ENCODE measurements around the gene SREBF2. TPM values are rescaled to one million over a fixed set of nuclear protein-coding genes. Genes with fewer than 3 reads are reported as not detected.

SREBF2 gene
- total RNA-seq, 1 experiment from 2014 or later, result 129 TPM

GRCh38 chr22:41891407-41891806 is 58.5 kb downstream of the SREBF2 start:
- intact Hi-C loops (cut with micrococcal nuclease), result no loop called here
- BruUV-seq (replicated peaks), result no TSS peak
- POLR2A ChIA-PET, result no interaction called here

GRCh38 chr22:41892721-41893120 is 59.8 kb downstream of the SREBF2 start:
- BruUV-seq (replicated peaks), result no TSS peak
- Histone ChIP-seq H3K9me3 (ENCODE audit: control insufficient read depth in 1 of 2, insufficient read depth in 1 of 2, low read depth in 1 of 2, low read length in 2 of 2) (no peaks in the 10 kb centered on the region), H3K79me2 (ENCODE audit: insufficient read depth, low read length) (no peaks in the 10 kb centered on the region), H4K20me1 (ENCODE audit: insufficient read depth) (no peaks in the 10 kb centered on the region), H3K36me3 (ENCODE audit: control insufficient read depth in 1 of 2, insufficient read depth in 2 of 2, low read length in 2 of 2) (peaks cover 12 to 37% of the 10 kb centered on the region in 2 experiments), H3K27ac (ENCODE audit: low read depth, low read length) (no peak overlapping the region), H3K9me2 (ENCODE audit: insufficient read depth) (no peaks in the 10 kb centered on the region), H3K4me2 (ENCODE audit: low read length) (no peak overlapping the region), H3K27me3 (ENCODE audit: insufficient read depth, low read length) (no peaks in the 10 kb centered on the region), H3K4me1 (ENCODE audit: control insufficient read depth in 1 of 2, insufficient read depth in 2 of 2, low read length in 2 of 2) (no peaks in the 10 kb centered on the region), H2AFZ (ENCODE audit: low read depth, low read length, poor library complexity, severe bottlenecking) (no peak overlapping the region), H3K9ac (ENCODE audit: low read length) (no peak overlapping the region), H3K4me3 (replicated peaks in 1 of 2; ENCODE audit: low read depth in 1 of 2, low read length in 2 of 2) (no peak overlapping the region)
- DNase-seq (ENCODE audit: low read depth, low spot score) (no peak), ATAC-seq (no peak)
- ChIA-PET CTCF (no interaction called here), RAD21 (ENCODE audit: low non-redundant PET in 1 of 2, low total read pairs in 2 of 2, uncharacterized antibody in 2 of 2, unreplicated experiment in 2 of 2) (interaction anchor here in 1 of 2 experiments (0.7 kb wide), 1 partner anchor 19 kb away, joined by 3 read pairs; no protein-coding TSS in a partner anchor), POLR2A (no interaction called here)
- intact Hi-C loops (cut with micrococcal nuclease), result no loop called here
- no peak for TF ChIP-seq EZH2 (IDR thresholded peaks at IDR 0.05)
- TF ChIP-seq POLR2AphosphoS5 (IDR thresholded peaks at IDR 0.05; ENCODE audit: low read depth, low read length), result no peak
- no peak for TF ChIP-seq REST (IDR thresholded peaks at IDR 0.05; ENCODE audit: low read depth)
- no peak for TF ChIP-seq CBX3 (IDR thresholded peaks at IDR 0.05; ENCODE audit: low read depth)
- no peak for TF ChIP-seq SRF (IDR thresholded peaks at IDR 0.05; ENCODE audit: low read depth)
- no peak for TF ChIP-seq SP1 (IDR thresholded peaks at IDR 0.05; ENCODE audit: low read depth)
- no peak for TF ChIP-seq ZFX (IDR thresholded peaks at IDR 0.05)
- no peak for TF ChIP-seq ZBTB33 (IDR thresholded peaks at IDR 0.05; ENCODE audit: extremely low read depth, insufficient replicate concordance, low read length)
- TF ChIP-seq TCF7L2 (IDR thresholded peaks at IDR 0.05; ENCODE audit: borderline replicate concordance, extremely low read depth, insufficient read depth, insufficient read length), result no peak

More at GRCh38 chr22:41891407-41891806, 58.5 kb downstream of the SREBF2 start:
- H4K20me1 ChIP-seq (ENCODE audit: insufficient read depth), result no peaks in the 10 kb centered on the region
- CTCF ChIA-PET, result no interaction called here
- DNase-seq (ENCODE audit: low read depth, low spot score), result no peak
- no peak overlapping the region for H3K4me2 ChIP-seq (ENCODE audit: low read length)
- H3K36me3 ChIP-seq (ENCODE audit: control insufficient read depth in 1 of 2, insufficient read depth in 2 of 2, low read length in 2 of 2), result peaks cover 13 to 32% of the 10 kb centered on the region in 2 experiments; a peak in 3 of 4 replicates
- no peak overlapping the region for H3K27ac ChIP-seq (ENCODE audit: low read depth, low read length)
- no peaks in the 10 kb centered on the region for H3K9me3 ChIP-seq (ENCODE audit: control insufficient read depth in 1 of 2, insufficient read depth in 1 of 2, low read depth in 1 of 2, low read length in 2 of 2)
- H3K9ac ChIP-seq (ENCODE audit: low read length), result no peak overlapping the region
- no peak overlapping the region for H3K4me3 ChIP-seq (replicated peaks in 1 of 2; ENCODE audit: low read depth in 1 of 2, low read length in 2 of 2)
- RAD21 ChIA-PET (ENCODE audit: low non-redundant PET in 1 of 2, low total read pairs in 2 of 2, uncharacterized antibody in 2 of 2, unreplicated experiment in 2 of 2), result no interaction called here
- no peaks in the 10 kb centered on the region for H3K4me1 ChIP-seq (ENCODE audit: control insufficient read depth in 1 of 2, insufficient read depth in 2 of 2, low read length in 2 of 2)
- no peaks in the 10 kb centered on the region for H3K27me3 ChIP-seq (ENCODE audit: insufficient read depth, low read length)
- no peaks in the 10 kb centered on the region for H3K79me2 ChIP-seq (ENCODE audit: insufficient read depth, low read length)
- no peak overlapping the region for H2AFZ ChIP-seq (ENCODE audit: low read depth, low read length, poor library complexity, severe bottlenecking)
- no peaks in the 10 kb centered on the region for H3K9me2 ChIP-seq (ENCODE audit: insufficient read depth)
- no peak for TF ChIP-seq FOSL1 (IDR thresholded peaks at IDR 0.05; ENCODE audit: low read depth)
- TF ChIP-seq ZBTB33 (IDR thresholded peaks at IDR 0.05; ENCODE audit: extremely low read depth, insufficient replicate concordance, low read length), result no peak
- ATAC-seq, result no peak
